ENCODE results near the gene PLBD1.
A peak's percentile ranks its signal among the peaks of the same experiment; 100 is the strongest.

PLBD1 gene

GRCh38 chr12:14567351-14568162 lies at the start of gene PLBD1:
Gene PLBD1, minus strand, starts transcription at chr12:14567883. Its CDS starts 187 bp downstream, at chr12:14567696.
- DNase-seq: peak; percentile 84

DNA sequence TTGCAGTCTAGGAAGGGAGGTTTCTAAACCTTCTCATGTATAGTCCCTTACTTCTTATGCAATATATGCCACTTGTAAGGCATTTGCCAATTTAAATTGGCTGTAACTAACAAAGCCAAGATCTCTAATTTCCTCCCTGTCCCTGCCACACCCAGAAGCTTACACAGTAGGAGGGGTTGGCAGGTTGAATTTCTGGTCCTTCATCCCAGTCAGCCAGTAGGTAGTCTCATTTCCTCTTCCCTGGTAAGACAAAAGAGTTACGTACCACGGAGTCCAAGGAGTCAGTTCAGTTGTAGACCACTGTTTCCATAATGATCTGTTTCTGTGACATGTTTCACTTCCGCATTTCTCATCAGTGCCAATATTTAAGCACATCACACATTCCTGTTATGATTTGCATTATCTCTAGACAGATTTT lies 47.0 kb upstream of the PLBD1 start:
- no peak for DNase-seq

DNA sequence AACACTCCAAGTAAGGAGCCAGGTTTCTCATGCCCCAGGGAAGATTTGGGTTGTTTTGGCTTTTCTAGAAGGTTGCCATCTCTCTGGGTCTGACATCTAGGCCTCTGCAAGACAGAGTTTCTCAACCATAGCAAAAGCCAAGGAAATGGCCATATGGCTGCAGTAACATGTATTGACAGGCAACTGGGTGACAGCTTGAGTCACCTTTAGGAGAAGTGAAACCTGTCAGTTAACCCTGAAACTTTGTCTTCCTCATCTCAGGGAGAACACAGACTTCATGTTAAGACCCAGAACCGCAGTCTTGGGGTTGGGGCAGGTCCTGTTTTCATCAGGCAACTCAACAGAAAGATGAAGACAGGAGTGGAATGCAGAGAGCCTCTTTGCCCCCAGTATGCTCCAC lies 46.0 kb upstream of the PLBD1 start:
- DNase-seq: no peak

DNA sequence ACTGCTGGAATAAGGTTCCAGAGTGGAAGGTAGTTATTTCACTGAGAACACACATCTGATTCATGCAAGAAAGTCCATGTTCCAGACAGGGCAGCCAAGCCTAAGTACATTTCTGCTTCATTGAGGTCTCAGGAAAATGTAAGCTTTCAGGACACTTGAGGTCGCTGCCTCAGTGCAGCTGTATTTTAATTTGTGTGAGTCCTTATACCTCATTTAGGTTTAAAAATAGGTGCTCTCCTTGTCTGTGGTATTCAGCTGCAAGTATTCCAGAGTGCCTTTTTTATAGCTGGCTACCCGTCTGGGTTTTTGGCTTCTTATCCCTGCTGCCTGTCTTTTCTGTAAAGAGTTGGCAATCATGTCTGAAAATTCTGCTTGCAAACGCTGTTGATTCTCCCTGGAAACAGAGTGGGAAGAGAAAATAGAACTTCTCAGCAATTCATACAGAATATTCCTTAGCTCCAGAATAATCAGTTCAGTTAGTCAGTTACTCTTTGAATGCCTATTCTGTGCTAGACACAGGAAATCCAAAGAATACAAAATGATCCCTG lies 45.3 kb upstream of the PLBD1 start:
- no peak for DNase-seq

GRCh38 chr12:14612250-14612649 lies 44.6 kb upstream of the PLBD1 start:
- no peak for DNase-seq

DNA sequence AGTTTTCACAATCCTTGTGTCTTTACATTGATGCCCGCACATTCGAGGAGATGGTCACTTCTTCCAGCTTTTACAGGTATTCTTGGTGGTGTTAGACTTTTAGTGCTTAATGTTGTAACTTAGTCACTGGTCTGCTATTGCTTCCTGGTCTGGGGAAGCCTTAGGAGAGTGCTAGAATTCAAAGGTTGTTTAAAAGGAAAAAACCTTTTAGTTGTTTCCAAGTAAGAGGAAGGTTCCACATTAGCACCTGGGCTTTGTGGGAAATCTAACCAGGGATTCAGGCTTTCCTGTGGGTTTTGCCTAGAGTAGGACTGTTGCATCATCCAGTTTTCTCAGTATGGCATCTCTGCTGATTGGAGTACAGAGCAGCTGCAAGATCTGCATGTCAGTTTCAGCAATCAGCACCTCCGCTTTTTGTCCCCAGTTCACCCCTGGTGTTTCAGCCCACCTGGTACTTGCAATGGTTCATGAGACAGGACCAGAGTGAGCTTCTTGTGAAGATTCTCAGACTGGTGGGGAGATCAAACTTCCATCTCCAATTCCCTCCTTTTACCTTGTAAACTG lies 44.0 kb upstream of the PLBD1 start:
- DNase-seq: no peak

- DNase-seq: no peak
Observed at GRCh38 chr12:14607568-14607967, 39.9 kb upstream of the PLBD1 start.

GRCh38 chr12:14605401-14605989 lies 37.8 kb upstream of the PLBD1 start:
- DNase-seq: no peak

DNA sequence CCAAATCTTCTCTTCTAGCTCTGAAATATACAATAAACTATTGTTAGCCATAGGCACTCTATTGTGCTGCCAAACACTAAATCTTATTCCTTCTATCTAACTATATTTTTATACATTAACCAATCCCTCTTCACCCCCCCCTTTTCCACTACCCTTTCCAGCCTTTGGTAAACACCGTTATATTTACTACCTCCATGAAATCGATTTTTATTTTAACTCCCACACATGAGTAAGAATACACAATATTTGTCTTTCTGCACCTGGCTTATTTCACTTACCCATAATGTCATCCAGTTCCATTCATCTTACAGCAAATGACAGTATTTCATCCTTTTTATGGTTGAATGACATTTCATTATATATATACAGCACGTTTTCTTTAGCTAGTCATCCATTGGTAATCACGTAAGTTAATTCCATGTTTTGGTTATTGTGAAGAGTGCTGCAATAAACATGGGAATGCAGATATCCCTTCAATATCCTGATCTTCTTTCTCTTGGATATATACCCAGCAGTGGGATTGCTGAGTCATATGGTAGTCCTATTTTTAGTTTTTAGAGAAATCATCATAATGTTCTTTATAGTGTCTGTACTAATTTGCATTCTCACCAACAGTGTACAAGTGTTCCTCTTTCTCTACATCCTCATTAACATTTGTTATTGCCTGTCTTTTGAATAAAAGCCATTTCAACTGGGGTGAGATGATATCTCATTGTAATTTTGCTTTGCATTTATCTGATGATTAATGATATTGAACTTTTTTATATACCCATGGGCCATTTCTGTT lies 34.2 kb upstream of the PLBD1 start:
- no peak for DNase-seq

DNA sequence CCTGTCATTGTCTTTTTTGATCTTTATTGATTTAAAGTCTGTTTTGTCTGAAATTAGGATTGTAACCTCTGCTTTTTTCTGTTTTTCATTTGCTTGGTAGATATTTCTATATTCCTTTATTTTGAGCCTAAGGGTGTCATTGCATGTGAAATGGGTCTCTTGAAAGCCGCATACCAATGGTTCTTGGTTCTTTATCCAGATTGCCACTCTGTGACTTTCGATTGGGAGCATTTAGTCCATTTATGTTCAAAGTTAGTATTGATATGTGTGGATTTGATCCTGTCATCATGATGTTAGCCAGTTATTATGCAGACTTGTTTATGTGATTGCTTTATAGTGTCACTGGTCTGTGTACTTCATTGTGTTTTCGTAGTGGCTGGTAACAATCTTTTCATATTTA lies 29.8 kb upstream of the PLBD1 start:
- DNase-seq: no peak

DNA sequence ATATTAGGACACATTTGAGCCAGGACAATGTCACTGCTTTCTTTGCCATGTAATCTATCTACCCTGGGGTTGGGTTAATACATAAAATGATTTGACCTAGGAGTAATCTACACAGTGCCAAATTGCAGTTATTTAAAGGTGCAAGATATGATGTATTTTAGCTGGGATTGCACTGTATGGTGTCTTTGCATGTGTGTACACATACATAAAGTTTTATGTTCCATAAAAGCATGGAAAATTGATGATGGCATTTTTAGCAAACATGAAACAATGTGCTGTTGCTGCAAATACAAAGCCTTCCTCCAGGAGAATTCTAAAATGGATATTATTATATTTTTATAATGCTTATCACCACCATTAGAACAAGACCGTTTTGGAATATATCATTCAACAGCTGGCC lies 24.0 kb upstream of the PLBD1 start:
- no peak for DNase-seq

DNA sequence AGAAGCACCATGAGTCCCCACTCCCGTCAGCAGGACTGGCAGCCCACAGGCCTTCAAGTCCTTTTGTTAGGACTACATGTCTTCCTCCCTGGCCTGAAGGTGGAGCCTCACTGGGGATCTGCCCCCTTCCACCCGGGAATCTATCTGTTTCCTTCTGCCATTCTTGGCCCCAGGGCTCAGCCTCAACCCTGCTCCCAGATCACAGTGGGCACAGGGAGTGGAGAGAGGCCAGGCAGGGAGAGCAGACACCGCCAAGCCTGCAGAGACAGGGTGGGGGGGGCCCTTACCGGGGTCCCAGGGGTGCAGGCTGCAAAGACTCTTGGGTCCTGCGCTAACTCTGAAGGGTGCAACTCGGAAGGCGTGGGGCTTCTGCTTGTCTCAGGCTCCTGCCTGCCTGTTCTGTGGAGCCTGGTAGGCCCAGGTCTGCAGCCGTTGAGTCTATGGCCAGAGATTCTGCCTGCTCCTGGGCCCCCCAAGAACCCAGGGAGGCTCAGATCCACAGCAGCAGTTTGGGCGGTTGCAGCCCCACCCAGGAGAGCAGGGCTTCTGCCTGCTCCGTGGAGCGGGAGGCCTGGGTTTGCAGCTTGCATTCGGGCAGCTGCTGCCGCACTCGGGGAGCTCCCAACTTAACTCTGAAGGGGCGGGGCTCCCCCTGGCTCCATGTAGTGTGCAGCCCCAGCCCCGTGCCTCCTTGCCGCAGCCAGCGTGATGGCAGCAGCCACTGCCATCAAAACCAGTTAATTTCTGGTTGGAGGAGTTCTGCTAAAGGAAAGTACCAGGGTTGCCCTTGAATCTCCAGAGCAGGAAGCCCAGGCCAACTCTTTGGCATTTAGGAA lies 21.7 kb upstream of the PLBD1 start:
- no peak for DNase-seq

- no peak for DNase-seq
Observed at GRCh38 chr12:14588571-14588970, 20.9 kb upstream of the PLBD1 start.

DNA sequence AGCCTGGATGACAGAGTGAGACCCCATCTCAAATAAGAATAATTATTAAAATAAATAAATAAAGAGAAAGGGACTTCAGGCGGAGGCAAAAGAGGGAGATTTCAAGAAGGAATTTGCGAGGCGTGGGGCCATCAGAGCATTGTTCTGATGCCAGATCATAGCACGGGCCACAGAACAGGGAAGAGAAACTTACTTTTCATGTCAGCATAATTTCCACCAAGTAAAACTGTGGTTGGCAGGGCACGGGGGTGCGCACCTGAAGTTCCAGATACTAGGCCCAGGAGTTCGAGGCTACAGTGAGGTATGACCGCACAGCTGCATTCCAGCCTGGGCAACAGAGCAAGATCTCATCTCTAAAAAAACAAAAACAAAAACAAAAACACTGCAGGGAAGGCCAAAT lies 11.0 kb upstream of the PLBD1 start:
- no peak for DNase-seq

GRCh38 chr12:14577344-14577743 lies 9.7 kb upstream of the PLBD1 start:
- DNase-seq: no peak

- no peak for DNase-seq
Observed at GRCh38 chr12:14576896-14577295, 9.2 kb upstream of the PLBD1 start.

DNA sequence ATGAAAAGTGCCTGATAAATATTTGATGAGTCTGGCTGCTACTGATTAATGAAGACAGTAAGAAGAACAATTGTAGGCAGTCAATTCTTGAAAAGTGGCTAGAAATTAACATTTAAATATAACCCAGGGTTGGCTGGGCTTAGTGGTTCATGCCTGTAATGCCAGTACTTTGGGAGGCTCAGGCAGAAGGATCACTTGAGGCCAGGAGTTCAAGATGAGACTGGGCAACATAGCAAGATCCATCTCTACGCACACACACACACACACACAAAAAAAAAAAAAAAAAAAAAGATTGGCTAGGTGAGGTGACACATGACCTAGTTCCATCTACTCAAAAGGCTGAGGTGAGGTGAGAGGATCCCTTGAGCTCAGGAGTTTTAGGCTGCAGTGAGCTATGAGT lies 7.9 kb upstream of the PLBD1 start:
- no peak for DNase-seq

GRCh38 chr12:14573118-14573517 lies 5.4 kb upstream of the PLBD1 start:
- DNase-seq: no peak

DNA sequence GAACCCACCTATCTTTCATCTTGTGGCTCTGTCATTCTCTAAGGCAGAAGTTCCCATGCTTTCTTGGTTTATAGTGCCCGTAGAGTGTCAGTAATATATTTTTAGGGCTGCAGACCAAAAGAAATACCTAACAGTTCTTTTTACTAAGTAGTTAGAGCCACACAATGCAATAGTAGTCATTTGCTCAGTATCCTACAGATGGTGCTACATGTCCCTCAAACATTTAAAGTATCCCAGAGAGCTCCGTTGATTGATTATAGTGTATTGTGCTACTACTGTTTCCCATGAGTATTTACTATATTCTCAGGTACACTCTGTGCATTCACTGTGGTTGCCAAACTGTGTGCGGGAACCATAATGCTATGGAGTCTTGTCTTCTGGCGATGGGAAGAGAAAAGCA lies 4.7 kb upstream of the PLBD1 start:
- DNase-seq: no peak

DNA sequence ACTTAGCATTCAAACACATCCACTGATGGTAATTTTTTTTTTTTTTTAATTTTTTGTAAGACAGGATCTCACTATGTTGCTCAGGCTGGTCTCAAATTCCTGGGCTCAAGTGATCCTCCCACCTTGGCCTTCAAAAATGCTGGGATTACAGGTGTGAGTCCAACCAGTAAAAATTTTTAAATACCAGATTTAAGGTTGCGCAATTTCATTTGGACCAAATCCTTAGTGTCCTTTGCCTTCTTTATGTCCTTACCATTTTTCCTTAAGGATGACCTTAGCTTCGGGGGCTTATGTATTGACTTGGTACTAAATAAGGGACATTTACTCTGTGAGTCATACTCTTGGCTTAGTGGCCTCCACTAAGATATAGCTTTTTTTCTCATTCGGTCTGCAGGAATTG lies 4.1 kb upstream of the PLBD1 start:
- DNase-seq: no peak

GRCh38 chr12:14570231-14570630 lies 2.5 kb upstream of the PLBD1 start:
- no peak for DNase-seq

DNA sequence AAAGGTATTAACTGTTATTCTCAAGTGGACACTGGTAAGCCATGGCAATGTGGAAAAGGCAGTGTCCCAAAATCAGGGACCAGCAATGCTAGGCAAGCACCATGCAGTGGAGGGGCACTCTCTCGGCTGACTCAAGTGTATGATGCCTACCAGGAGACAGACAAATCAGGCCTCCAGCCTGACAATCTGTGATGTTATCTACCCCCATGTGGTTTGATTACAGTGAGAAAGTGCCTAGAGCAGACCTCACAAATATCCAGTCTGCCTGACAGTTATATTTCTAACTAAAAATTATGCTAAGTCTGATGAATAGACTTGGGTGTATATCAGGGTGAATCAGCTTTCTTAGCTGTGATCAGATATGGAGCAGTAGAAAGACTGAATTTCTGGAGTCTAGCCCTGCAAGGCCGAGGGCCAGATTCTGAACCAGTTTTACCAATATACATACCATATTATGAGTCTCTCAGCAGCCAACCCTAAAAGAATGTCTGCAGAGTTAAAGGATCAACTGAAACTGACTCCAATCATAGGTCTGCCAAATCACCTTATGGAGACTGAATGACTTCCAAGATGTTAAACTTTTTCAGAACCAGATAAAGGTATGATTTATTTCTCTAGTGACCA lies 3.2 kb downstream of the PLBD1 start:
- no peak for DNase-seq

All from eye (tissue), 1 donor.